Measurements from ENCODE around the gene LIF. TPM values are rescaled to one million over a fixed set of nuclear protein-coding genes. Genes with fewer than 3 reads are reported as not detected.

LIF gene
- total RNA-seq, 2 experiments from 2014 or later = 0.17 to 0.30 TPM

DNA sequence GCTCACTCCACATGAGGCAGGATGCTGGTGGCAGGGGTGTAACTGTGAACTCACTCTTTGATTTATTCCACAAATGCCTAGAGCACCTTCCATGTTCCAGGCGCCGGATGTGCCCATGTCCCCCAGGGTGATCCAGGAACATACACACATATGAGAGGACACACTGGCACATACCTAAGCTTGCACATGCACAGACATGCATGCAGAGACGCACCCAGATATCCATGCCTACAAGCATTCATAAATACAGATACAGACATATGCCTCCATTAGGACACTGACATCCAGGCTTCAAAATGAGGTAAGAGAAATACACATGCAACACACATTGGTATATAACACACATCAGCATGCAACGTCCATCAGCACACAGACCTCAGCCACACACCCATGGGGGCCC is 15.6 kb upstream of the LIF start:
- DNase-seq (no peak), ATAC-seq (ENCODE audit: poor library complexity) (no peak)
- Histone ChIP-seq H3K9me3 (ENCODE audit: control insufficient read depth in 1 of 2, insufficient read depth in 1 of 2, low read length in 2 of 2) (no peaks in the 10 kb centered on the region), H3K27me3 (ENCODE audit: control insufficient read depth in 1 of 2, insufficient read depth in 2 of 2, low read length in 2 of 2) (no peaks in the 10 kb centered on the region), H3K4me3 (ENCODE audit: low read length) (no peak overlapping the region), H3K4me1 (ENCODE audit: insufficient read depth, low read length) (peaks cover 50% of the 10 kb centered on the region), H3K27ac (ENCODE audit: low read depth in 1 of 2, low read length in 2 of 2) (no peak overlapping the region), H3K36me3 (ENCODE audit: insufficient read depth, low read length) (peaks cover 18% of the 10 kb centered on the region)
- CTCF ChIA-PET = interaction anchor here (1.6 to 3.2 kb wide), 2 partner anchors 25 to 26 kb away, joined by 12 to 28 read pairs; no protein-coding TSS in a partner anchor
- Mint-ChIP-seq H3K27ac (no peak overlapping the region), H3K4me3 (no peak overlapping the region), H3K27me3 (no peaks in the 10 kb centered on the region), H3K4me1 (ENCODE audit: low read depth) (peaks cover 38% of the 10 kb centered on the region), H3K9me3 (no peaks in the 10 kb centered on the region), H3K36me3 (ENCODE audit: low read depth) (peaks cover 14% of the 10 kb centered on the region)
- intact Hi-C loops (cut with DNase I, micrococcal nuclease) = loop anchor here in 1 of 2 experiments (2.0 kb wide), 2 partner anchors 153 to 165 kb away; no protein-coding TSS in a partner anchor
- POLR2A ChIA-PET = interaction anchor here (2.2 kb wide), 1 partner anchor 26 kb away, joined by 11 read pairs; no protein-coding TSS in a partner anchor
- no peak for TF ChIP-seq CTCF (IDR thresholded peaks at IDR 0.05)

- Histone ChIP-seq H3K27ac (ENCODE audit: low read depth in 1 of 2, low read length in 2 of 2) (no peak overlapping the region), H3K27me3 (ENCODE audit: control insufficient read depth in 1 of 2, insufficient read depth in 2 of 2, low read length in 2 of 2) (no peaks in the 10 kb centered on the region), H3K4me3 (ENCODE audit: low read length) (no peak overlapping the region), H3K36me3 (ENCODE audit: insufficient read depth, low read length) (peaks cover 18% of the 10 kb centered on the region), H3K4me1 (ENCODE audit: insufficient read depth, low read length) (peaks cover 40% of the 10 kb centered on the region), H3K9me3 (ENCODE audit: control insufficient read depth in 1 of 2, insufficient read depth in 1 of 2, low read length in 2 of 2) (no peaks in the 10 kb centered on the region)
- no peak for ATAC-seq (ENCODE audit: poor library complexity)
- no peak overlapping the region for H3K27ac Mint-ChIP-seq
- H3K36me3 Mint-ChIP-seq (ENCODE audit: low read depth) = peaks cover 9% of the 10 kb centered on the region
- H3K4me3 Mint-ChIP-seq = no peak overlapping the region
- peak in 2 of 14 experiments; percentile 41 to 53 for DNase-seq
- no peak for TF ChIP-seq CTCF (IDR thresholded peaks at IDR 0.05)
- peaks cover 31% of the 10 kb centered on the region for H3K4me1 Mint-ChIP-seq (ENCODE audit: low read depth)
- intact Hi-C loops (cut with DNase I, micrococcal nuclease) = no loop called here
- ChIA-PET POLR2A (no interaction called here), CTCF (interaction anchor here (1.6 kb wide), 1 partner anchor 27 kb away, joined by 12 read pairs; no protein-coding TSS in a partner anchor)
- H3K27me3 Mint-ChIP-seq = no peaks in the 10 kb centered on the region
- no peaks in the 10 kb centered on the region for H3K9me3 Mint-ChIP-seq
Observed at GRCh38 chr22:30261134-30261533, 14.6 kb upstream of the LIF start.

- H3K4me1 Mint-ChIP-seq (ENCODE audit: low read depth) = peaks cover 27% of the 10 kb centered on the region
- no peaks in the 10 kb centered on the region for H3K27me3 Mint-ChIP-seq
- ATAC-seq (ENCODE audit: poor library complexity) (no peak), DNase-seq (no peak)
- Histone ChIP-seq H3K4me3 (ENCODE audit: low read length) (no peak overlapping the region), H3K27me3 (ENCODE audit: control insufficient read depth in 1 of 2, insufficient read depth in 2 of 2, low read length in 2 of 2) (no peaks in the 10 kb centered on the region), H3K36me3 (ENCODE audit: insufficient read depth, low read length) (peaks cover 18% of the 10 kb centered on the region), H3K9me3 (ENCODE audit: control insufficient read depth in 1 of 2, insufficient read depth in 1 of 2, low read length in 2 of 2) (no peaks in the 10 kb centered on the region), H3K4me1 (ENCODE audit: insufficient read depth, low read length) (peaks cover 36% of the 10 kb centered on the region), H3K27ac (ENCODE audit: low read depth in 1 of 2, low read length in 2 of 2) (no peak overlapping the region)
- ChIA-PET POLR2A (no interaction called here), CTCF (interaction anchor here (1.6 kb wide), 1 partner anchor 27 kb away, joined by 12 read pairs; no protein-coding TSS in a partner anchor)
- no peak for TF ChIP-seq CTCF (IDR thresholded peaks at IDR 0.05)
- no peak overlapping the region for H3K27ac Mint-ChIP-seq
- peaks cover 5% of the 10 kb centered on the region for H3K36me3 Mint-ChIP-seq (ENCODE audit: low read depth)
- H3K9me3 Mint-ChIP-seq = no peaks in the 10 kb centered on the region
- H3K4me3 Mint-ChIP-seq = no peak overlapping the region
- intact Hi-C loops (cut with DNase I, micrococcal nuclease) = no loop called here
Observed at GRCh38 chr22:30260682-30261081, 14.1 kb upstream of the LIF start.

Data from CD4-positive, alpha-beta T cell (primary cell).